ENCODE results near the gene ITPR2.

GRCh38 chr12:26646571-26646970 is 186.4 kb downstream of the ITPR2 start:
- TF ChIP-seq CTCF (IDR thresholded peaks at IDR 0.05) (no peak), POLR2A (IDR thresholded peaks at IDR 0.05) (no peak)
